Testis (tissue), 2 donors: ENCODE measurements around the gene VAMP4.
A peak's percentile ranks its signal among the peaks of the same experiment; 100 is the strongest.

Source experiments
- POLR2A ChIP-seq: fragments of 450-650 bp; IDR thresholded peaks from one replicate; pipeline ENCODE4 v1.6.1; 2017; ENCODE audit warnings: antibody characterized with exemption, mild to moderate bottlenecking, moderate library complexity
- TF ChIP-seq, protein P1 (sequence below), 3 experiments: fragments of 450-650 bp in 2 of 3; fragments of 200-600 bp in 1 of 3; sonication (generic) in 1 of 3; IDR thresholded peaks; one replicate each; pipeline ENCODE4 v1.5.1; 2016 to 2019; ENCODE audit warnings: antibody characterized with exemption in 3 of 3, mild to moderate bottlenecking in 2 of 3, moderate library complexity in 1 of 3

DNA sequence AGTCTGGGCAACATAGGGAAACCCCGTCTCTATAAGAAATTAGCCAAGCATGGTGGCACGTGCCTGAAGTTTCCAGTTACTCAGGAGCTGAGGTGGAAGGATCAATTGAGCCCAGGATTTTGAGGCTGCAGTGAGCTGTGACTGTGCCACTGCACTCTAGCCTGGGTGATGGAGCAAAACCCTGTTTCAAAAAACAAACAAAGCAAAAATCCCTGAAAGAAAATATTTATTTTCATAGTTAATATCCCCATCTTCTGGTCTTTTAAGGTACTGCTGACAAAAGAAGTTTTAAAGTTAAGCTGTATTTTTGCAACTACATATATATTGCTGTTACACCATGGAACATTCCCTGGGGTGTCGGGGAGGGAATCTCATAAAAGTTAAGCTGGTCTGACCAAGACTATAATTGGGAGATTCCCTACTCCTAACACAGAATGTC lies 26.0 kb downstream of the VAMP4 start:
- TF ChIP-seq, protein P1, sequence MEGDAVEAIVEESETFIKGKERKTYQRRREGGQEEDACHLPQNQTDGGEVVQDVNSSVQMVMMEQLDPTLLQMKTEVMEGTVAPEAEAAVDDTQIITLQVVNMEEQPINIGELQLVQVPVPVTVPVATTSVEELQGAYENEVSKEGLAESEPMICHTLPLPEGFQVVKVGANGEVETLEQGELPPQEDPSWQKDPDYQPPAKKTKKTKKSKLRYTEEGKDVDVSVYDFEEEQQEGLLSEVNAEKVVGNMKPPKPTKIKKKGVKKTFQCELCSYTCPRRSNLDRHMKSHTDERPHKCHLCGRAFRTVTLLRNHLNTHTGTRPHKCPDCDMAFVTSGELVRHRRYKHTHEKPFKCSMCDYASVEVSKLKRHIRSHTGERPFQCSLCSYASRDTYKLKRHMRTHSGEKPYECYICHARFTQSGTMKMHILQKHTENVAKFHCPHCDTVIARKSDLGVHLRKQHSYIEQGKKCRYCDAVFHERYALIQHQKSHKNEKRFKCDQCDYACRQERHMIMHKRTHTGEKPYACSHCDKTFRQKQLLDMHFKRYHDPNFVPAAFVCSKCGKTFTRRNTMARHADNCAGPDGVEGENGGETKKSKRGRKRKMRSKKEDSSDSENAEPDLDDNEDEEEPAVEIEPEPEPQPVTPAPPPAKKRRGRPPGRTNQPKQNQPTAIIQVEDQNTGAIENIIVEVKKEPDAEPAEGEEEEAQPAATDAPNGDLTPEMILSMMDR (IDR thresholded peaks at IDR 0.05) = peak in 2 of 3 experiments; percentile 26 to 55
- TF ChIP-seq POLR2A = no peak
